ENCODE measurements around the gene HS1BP3. TPM values are rescaled to one million over a fixed set of nuclear protein-coding genes. Genes with fewer than 3 reads are reported as not detected.

Gene HS1BP3
- total and polyA plus RNA-seq, 2 donors (not counting 3 experiments of a cell fraction or from before 2014, with no cell fraction given): 27.4 to 33.1 TPM

DNA sequence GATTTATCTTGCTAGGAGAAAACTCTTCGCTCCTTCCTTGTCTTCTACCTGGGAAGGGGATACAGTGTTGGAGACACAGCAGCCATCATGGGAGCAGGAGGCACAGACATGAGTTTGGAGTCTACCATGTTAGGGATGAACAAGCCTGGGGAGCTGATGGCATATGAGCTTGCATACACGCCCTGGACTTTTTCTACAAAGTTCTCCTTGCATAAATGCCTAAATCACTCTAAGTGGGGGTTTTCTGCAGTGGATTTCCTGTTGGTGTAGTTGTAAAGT, 3.6 kb upstream of the HS1BP3 start:
- DNase-seq (ENCODE audit: low read depth, low spot score): no peak
- Histone ChIP-seq H3K27me3 (ENCODE audit: control insufficient read depth in 2 of 2, insufficient read depth in 2 of 2, low read length in 2 of 2) (peaks cover 16 to 23% of the 10 kb centered on the region in 2 experiments), H3K36me3 (ENCODE audit: control insufficient read depth in 2 of 2, extremely low read depth in 1 of 2, insufficient read depth in 2 of 2, low read length in 2 of 2) (no peaks in the 10 kb centered on the region), H2AFZ (ENCODE audit: low read depth, low read length) (no peak overlapping the region), H3K9me3 (replicated peaks; ENCODE audit: control insufficient read depth, insufficient read depth, low read length) (no peaks in the 10 kb centered on the region), H3K9me1 (replicated peaks; ENCODE audit: control insufficient read depth, extremely low read depth, insufficient read depth, low read length) (no peaks in the 10 kb centered on the region), H3K4me2 (ENCODE audit: insufficient read depth, low read length) (no peak overlapping the region), H3K79me2 (ENCODE audit: control insufficient read depth, insufficient read depth, low read length) (no peaks in the 10 kb centered on the region), H3K4me3 (replicated peaks in 1 of 3; ENCODE audit: insufficient read depth in 1 of 3, low read depth in 1 of 3, low read length in 3 of 3) (no peak overlapping the region), H3K4me1 (ENCODE audit: control insufficient read depth, extremely low read depth, insufficient read depth, low read length) (peaks cover 10% of the 10 kb centered on the region), H3K9ac (replicated peaks; ENCODE audit: extremely low read depth, insufficient read depth, low read length) (no peak overlapping the region), H4K20me1 (replicated peaks; ENCODE audit: control insufficient read depth, extremely low read depth, insufficient read depth, low read length) (no peaks in the 10 kb centered on the region), H3K27ac (ENCODE audit: insufficient read depth, low read depth, low read length) (no peak overlapping the region)
- intact Hi-C loops (cut with micrococcal nuclease): no loop called here
- TF ChIP-seq POLR2A (IDR thresholded peaks at IDR 0.05; ENCODE audit: low read depth, low read length) (no peak), POLR2AphosphoS5 (IDR thresholded peaks at IDR 0.05; ENCODE audit: insufficient read depth, low read depth, low read length) (no peak), EZH2 (IDR thresholded peaks at IDR 0.05; ENCODE audit: borderline replicate concordance, low read depth, low read length, severe bottlenecking) (no peak)
- TF ChIP-seq, protein P1, sequence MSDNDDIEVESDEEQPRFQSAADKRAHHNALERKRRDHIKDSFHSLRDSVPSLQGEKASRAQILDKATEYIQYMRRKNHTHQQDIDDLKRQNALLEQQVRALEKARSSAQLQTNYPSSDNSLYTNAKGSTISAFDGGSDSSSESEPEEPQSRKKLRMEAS (IDR thresholded peaks at IDR 0.05; ENCODE audit: insufficient read depth, insufficient read length): no peak
- no TSS peak for BruUV-seq (replicated peaks)
- POLR2A ChIA-PET: no interaction called here
- CTCF ChIA-PET: interaction anchor here (0.6 to 3.2 kb wide), 4 partner anchors 12 to 308 kb away, joined by 3 to 11 read pairs (median 3); partner anchors contain the start of gene GDF7
- dilution Hi-C loops (cut with MboI; ENCODE audit: extremely low pct_ligation_motif_present, low sequenced_read_pairs): no loop called here
- FAIRE-seq: no peak

GRCh38 chr2:20653695-20654534, 3.0 kb upstream of the HS1BP3 start:
- intact Hi-C loops (cut with micrococcal nuclease) (no loop called here), dilution Hi-C loops (cut with MboI; ENCODE audit: extremely low pct_ligation_motif_present, low sequenced_read_pairs) (no loop called here)
- Histone ChIP-seq H3K27me3 (ENCODE audit: control insufficient read depth in 2 of 2, insufficient read depth in 2 of 2, low read length in 2 of 2) (peaks cover 11 to 21% of the 10 kb centered on the region in 2 experiments), H2AFZ (ENCODE audit: low read depth, low read length) (no peak overlapping the region), H4K20me1 (replicated peaks; ENCODE audit: control insufficient read depth, extremely low read depth, insufficient read depth, low read length) (no peaks in the 10 kb centered on the region), H3K79me2 (ENCODE audit: control insufficient read depth, insufficient read depth, low read length) (no peaks in the 10 kb centered on the region), H3K4me2 (ENCODE audit: insufficient read depth, low read length) (no peak overlapping the region), H3K4me1 (ENCODE audit: control insufficient read depth, extremely low read depth, insufficient read depth, low read length) (peaks cover 10% of the 10 kb centered on the region), H3K4me3 (replicated peaks in 1 of 3; ENCODE audit: insufficient read depth in 1 of 3, low read depth in 1 of 3, low read length in 3 of 3) (no peak overlapping the region), H3K27ac (ENCODE audit: insufficient read depth, low read depth, low read length) (no peak overlapping the region), H3K36me3 (ENCODE audit: control insufficient read depth in 2 of 2, extremely low read depth in 1 of 2, insufficient read depth in 2 of 2, low read length in 2 of 2) (no peaks in the 10 kb centered on the region), H3K9me3 (replicated peaks; ENCODE audit: control insufficient read depth, insufficient read depth, low read length) (no peaks in the 10 kb centered on the region), H3K9me1 (replicated peaks; ENCODE audit: control insufficient read depth, extremely low read depth, insufficient read depth, low read length) (no peaks in the 10 kb centered on the region), H3K9ac (replicated peaks; ENCODE audit: extremely low read depth, insufficient read depth, low read length) (no peak overlapping the region)
- ChIA-PET POLR2A (no interaction called here), CTCF (interaction anchor here (0.6 to 3.2 kb wide), 4 partner anchors 12 to 309 kb away, joined by 3 to 11 read pairs (median 3); partner anchors contain the start of gene GDF7)
- TF ChIP-seq POLR2A (IDR thresholded peaks at IDR 0.05; ENCODE audit: low read depth, low read length) (no peak), JUN (IDR thresholded peaks at IDR 0.05; ENCODE audit: borderline replicate concordance, insufficient read depth, insufficient read length, low read depth) (no peak), FOS (IDR thresholded peaks at IDR 0.05; ENCODE audit: borderline replicate concordance, insufficient read depth, low read length) (no peak), POLR2AphosphoS5 (IDR thresholded peaks at IDR 0.05; ENCODE audit: insufficient read depth, low read depth, low read length) (no peak), GATA2 (IDR thresholded peaks at IDR 0.05; ENCODE audit: insufficient read depth, insufficient read length, low read depth, low read length) (no peak), EZH2 (IDR thresholded peaks at IDR 0.05; ENCODE audit: borderline replicate concordance, low read depth, low read length, severe bottlenecking) (no peak), MYC (IDR thresholded peaks at IDR 0.05; ENCODE audit: low read depth, low read length) (no peak)
- TF ChIP-seq, protein P2, sequence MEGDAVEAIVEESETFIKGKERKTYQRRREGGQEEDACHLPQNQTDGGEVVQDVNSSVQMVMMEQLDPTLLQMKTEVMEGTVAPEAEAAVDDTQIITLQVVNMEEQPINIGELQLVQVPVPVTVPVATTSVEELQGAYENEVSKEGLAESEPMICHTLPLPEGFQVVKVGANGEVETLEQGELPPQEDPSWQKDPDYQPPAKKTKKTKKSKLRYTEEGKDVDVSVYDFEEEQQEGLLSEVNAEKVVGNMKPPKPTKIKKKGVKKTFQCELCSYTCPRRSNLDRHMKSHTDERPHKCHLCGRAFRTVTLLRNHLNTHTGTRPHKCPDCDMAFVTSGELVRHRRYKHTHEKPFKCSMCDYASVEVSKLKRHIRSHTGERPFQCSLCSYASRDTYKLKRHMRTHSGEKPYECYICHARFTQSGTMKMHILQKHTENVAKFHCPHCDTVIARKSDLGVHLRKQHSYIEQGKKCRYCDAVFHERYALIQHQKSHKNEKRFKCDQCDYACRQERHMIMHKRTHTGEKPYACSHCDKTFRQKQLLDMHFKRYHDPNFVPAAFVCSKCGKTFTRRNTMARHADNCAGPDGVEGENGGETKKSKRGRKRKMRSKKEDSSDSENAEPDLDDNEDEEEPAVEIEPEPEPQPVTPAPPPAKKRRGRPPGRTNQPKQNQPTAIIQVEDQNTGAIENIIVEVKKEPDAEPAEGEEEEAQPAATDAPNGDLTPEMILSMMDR (IDR thresholded peaks at IDR 0.05; ENCODE audit: extremely low read depth in 1 of 2, insufficient read depth in 1 of 2, low read depth in 1 of 2, low read length in 2 of 2): no peak
- TF ChIP-seq, protein P1 (IDR thresholded peaks at IDR 0.05; ENCODE audit: insufficient read depth, insufficient read length): no peak
- no peak for DNase-seq (ENCODE audit: low read depth, low spot score)
- FAIRE-seq: no peak
- BruUV-seq (replicated peaks): no TSS peak
